HepG2 (cell line): ENCODE measurements around the gene HNRNPA1. TPM values are rescaled to one million over a fixed set of nuclear protein-coding genes. Genes with fewer than 3 reads are reported as not detected.
A peak's percentile ranks its signal among the peaks of the same experiment; 100 is the strongest.

Experiments
- ADNP ChIP-seq: sonication (generic); formaldehyde crosslinking; IDR thresholded peaks from 2 replicates; pipeline ENCODE4 v1.4.0; 2020; ENCODE audit warnings: missing genetic modification reagents
- CERS6 ChIP-seq: sonication (generic); formaldehyde crosslinking; IDR thresholded peaks from 2 replicates; pipeline ENCODE4 v1.5.0; 2020; ENCODE audit warnings: missing genetic modification reagents
- CREM ChIP-seq, 2 experiments: sonication (generic) in 1 of 2; formaldehyde crosslinking in 1 of 2; IDR thresholded peaks; 2 replicates each; pipeline versions ENCODE4 v1.4.0 to v1.6.1; 2016 to 2020; ENCODE audit warnings: antibody characterized with exemption in 1 of 2, mild to moderate bottlenecking in 1 of 2, missing genetic modification reagents in 1 of 2
- RARA ChIP-seq: IDR thresholded peaks from 2 replicates; pipeline ENCODE4 v1.6.1; 2016; ENCODE audit warnings: missing genetic modification reagents, missing compliant biosample characterization
- SAFB2 ChIP-seq: sonication (generic); formaldehyde crosslinking; IDR thresholded peaks from 2 replicates; pipeline ENCODE4 v1.5.1; 2020; ENCODE audit warnings: missing genetic modification reagents, low read depth, mild to moderate bottlenecking, borderline replicate concordance
- SOX5 ChIP-seq: IDR thresholded peaks from 2 replicates; pipeline ENCODE4 v1.6.1; 2016; ENCODE audit warnings: borderline replicate concordance
- SP5 ChIP-seq: IDR thresholded peaks from 2 replicates; pipeline ENCODE4 v1.6.1; 2016; ENCODE audit warnings: low read depth, borderline replicate concordance
- SSRP1 ChIP-seq: IDR thresholded peaks from 2 replicates; pipeline ENCODE4 v1.6.1; 2016; ENCODE audit warnings: control low read depth
- TFAP4 ChIP-seq: sonication (generic); IDR thresholded peaks from 2 replicates; pipeline ENCODE4 v1.6.1; 2016; ENCODE audit warnings: low read depth, borderline replicate concordance
- TOE1 ChIP-seq: sonication (generic); formaldehyde crosslinking; IDR thresholded peaks from 2 replicates; pipeline ENCODE4 v1.4.0; 2020; ENCODE audit warnings: mild to moderate bottlenecking, missing genetic modification reagents
- ZNF20 ChIP-seq: sonication (generic); formaldehyde crosslinking; IDR thresholded peaks from 2 replicates; pipeline ENCODE4 v1.4.0; 2020; ENCODE audit warnings: mild to moderate bottlenecking, moderate library complexity, missing genetic modification reagents
- ZNF207 ChIP-seq: fragments of 450-650 bp; IDR thresholded peaks from 2 replicates; pipeline ENCODE4 v1.6.1; 2016; ENCODE audit warnings: antibody characterized with exemption, borderline replicate concordance
- ZNF260 ChIP-seq: sonication (generic); formaldehyde crosslinking; IDR thresholded peaks from 2 replicates; pipeline ENCODE4 v1.4.0; 2020; ENCODE audit warnings: missing genetic modification reagents, low read depth, mild to moderate bottlenecking, borderline replicate concordance
- ZNF282 ChIP-seq: fragments of 450-650 bp; IDR thresholded peaks from 2 replicates; pipeline ENCODE4 v1.6.1; 2018; ENCODE audit not compliant: partially characterized antibody
- ZNF570 ChIP-seq: sonication (generic); formaldehyde crosslinking; IDR thresholded peaks from 2 replicates; pipeline ENCODE4 v1.4.0; 2020; ENCODE audit warnings: mild to moderate bottlenecking, missing genetic modification reagents, borderline replicate concordance
- polyA plus RNA-seq, 8 experiments: library from polyadenylated mRNA; depleted of rRNA in 3 of 8; stranded (reverse) in 7 of 8; unstranded in 1 of 8; fragments of >200 nt; fragmentation: Illumina TruSeq in 4 of 8; extraction: Trizol in 4 of 8; gene quantifications; 2 replicates each; pipeline versions ENCODE4 v1.2.1 to v1.2.3, GENCODE V29; 2011 to 2016; ENCODE audit warnings: low read depth in 4 of 8, missing spikeins in 1 of 8, mixed read lengths in 1 of 8; ENCODE audit not compliant: insufficient read depth in 1 of 8
- total RNA-seq, 5 experiments: library from RNA; depleted of rRNA; stranded (reverse); fragments of >200 nt; fragmentation: Illumina TruSeq; extraction: Trizol; gene quantifications; 2 replicates each; pipeline ENCODE4 v1.2.3, GENCODE V29; 2016; ENCODE audit warnings: low read depth in 1 of 5
- TF ChIP-seq, protein P1 (sequence below), 2 experiments: sonication (generic) in 1 of 2; formaldehyde crosslinking in 1 of 2; IDR thresholded peaks; 2 replicates each; pipeline versions ENCODE4 v1.6.1 to v1.9.0; 2014 to 2022; ENCODE audit warnings: antibody characterized with exemption in 1 of 2, borderline replicate concordance in 1 of 2, inconsistent platforms in 1 of 2, low read depth in 1 of 2, missing genetic modification reagents in 1 of 2
- TF ChIP-seq, protein P2 (sequence below): sonication (generic); formaldehyde crosslinking; IDR thresholded peaks from 2 replicates; pipeline ENCODE4 v1.4.0; 2020; ENCODE audit warnings: mild to moderate bottlenecking, missing genetic modification reagents

HNRNPA1 gene
- total and polyA plus RNA-seq, 2 of the 13 experiments (the other 11 are each of a cell fraction or from before 2014, with no cell fraction given) = 535 to 1,820 TPM

DNA sequence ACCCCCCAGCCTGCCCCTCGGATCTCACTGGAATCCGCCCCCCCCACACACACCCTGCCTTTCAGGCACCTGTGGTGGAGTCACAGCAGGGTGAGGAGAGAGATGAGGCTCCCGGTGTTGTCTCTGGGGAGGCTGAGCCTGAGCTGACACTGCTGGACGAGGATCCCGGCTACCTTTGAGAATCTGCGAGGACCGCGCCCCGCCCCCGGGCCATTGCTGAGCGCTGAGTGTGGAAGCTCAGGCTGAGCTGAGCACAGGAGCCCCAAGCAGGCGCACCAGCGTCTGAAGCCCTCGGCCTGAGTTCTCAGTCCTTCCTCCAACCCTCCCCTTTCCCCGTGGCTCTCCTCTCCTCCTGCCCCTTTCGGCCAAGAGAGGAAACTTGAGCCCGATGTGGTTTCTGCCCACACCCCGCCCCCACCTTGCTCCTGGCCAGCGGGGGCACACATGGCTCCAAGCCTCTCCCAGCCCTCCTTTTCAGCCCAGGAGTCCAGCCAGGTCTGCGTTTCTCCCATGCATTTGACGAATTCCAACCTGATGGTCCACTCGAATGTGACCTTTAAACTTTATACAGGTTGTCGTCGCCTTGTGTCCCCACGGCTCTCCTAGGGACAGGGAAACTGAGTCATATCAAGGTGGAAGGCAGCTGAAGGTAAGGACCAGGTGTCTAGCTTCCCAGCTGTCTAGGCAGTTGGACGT lies 20.4 kb downstream of the HNRNPA1 start, which contains the start of gene NFE2 (continued):
- TF ChIP-seq CERS6 = no peak
- TF ChIP-seq, protein P1, sequence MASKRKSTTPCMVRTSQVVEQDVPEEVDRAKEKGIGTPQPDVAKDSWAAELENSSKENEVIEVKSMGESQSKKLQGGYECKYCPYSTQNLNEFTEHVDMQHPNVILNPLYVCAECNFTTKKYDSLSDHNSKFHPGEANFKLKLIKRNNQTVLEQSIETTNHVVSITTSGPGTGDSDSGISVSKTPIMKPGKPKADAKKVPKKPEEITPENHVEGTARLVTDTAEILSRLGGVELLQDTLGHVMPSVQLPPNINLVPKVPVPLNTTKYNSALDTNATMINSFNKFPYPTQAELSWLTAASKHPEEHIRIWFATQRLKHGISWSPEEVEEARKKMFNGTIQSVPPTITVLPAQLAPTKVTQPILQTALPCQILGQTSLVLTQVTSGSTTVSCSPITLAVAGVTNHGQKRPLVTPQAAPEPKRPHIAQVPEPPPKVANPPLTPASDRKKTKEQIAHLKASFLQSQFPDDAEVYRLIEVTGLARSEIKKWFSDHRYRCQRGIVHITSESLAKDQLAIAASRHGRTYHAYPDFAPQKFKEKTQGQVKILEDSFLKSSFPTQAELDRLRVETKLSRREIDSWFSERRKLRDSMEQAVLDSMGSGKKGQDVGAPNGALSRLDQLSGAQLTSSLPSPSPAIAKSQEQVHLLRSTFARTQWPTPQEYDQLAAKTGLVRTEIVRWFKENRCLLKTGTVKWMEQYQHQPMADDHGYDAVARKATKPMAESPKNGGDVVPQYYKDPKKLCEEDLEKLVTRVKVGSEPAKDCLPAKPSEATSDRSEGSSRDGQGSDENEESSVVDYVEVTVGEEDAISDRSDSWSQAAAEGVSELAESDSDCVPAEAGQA (IDR thresholded peaks at IDR 0.05; ENCODE audit: low read depth) = no peak
- TF ChIP-seq, protein P1 (CRISPR knock-in tag; IDR thresholded peaks at IDR 0.05; ENCODE audit: borderline replicate concordance) = no peak
- TF ChIP-seq SAFB2 (CRISPR knock-in tag) = no peak
- TF ChIP-seq TFAP4 = no peak
- no peak for TF ChIP-seq ZNF260 (CRISPR knock-in tag)
- no peak for TF ChIP-seq TOE1
- TF ChIP-seq ZNF570 (CRISPR knock-in tag) = no peak
- TF ChIP-seq SSRP1 (CRISPR knock-in tag) = no peak; the same call in 1 of the 2 replicates
- TF ChIP-seq ADNP (CRISPR knock-in tag) = no peak
- no peak for TF ChIP-seq ZNF20 (CRISPR knock-in tag)
- TF ChIP-seq SOX5 = no peak
- no peak for TF ChIP-seq ZNF207
- peak; percentile 6 for TF ChIP-seq RARA (CRISPR knock-in tag)
- TF ChIP-seq CREM (IDR thresholded peaks at IDR 0.05) = no peak
- no peak for TF ChIP-seq CREM (CRISPR knock-in tag; IDR thresholded peaks at IDR 0.05)
- no peak for TF ChIP-seq ZNF282
- TF ChIP-seq, protein P2, sequence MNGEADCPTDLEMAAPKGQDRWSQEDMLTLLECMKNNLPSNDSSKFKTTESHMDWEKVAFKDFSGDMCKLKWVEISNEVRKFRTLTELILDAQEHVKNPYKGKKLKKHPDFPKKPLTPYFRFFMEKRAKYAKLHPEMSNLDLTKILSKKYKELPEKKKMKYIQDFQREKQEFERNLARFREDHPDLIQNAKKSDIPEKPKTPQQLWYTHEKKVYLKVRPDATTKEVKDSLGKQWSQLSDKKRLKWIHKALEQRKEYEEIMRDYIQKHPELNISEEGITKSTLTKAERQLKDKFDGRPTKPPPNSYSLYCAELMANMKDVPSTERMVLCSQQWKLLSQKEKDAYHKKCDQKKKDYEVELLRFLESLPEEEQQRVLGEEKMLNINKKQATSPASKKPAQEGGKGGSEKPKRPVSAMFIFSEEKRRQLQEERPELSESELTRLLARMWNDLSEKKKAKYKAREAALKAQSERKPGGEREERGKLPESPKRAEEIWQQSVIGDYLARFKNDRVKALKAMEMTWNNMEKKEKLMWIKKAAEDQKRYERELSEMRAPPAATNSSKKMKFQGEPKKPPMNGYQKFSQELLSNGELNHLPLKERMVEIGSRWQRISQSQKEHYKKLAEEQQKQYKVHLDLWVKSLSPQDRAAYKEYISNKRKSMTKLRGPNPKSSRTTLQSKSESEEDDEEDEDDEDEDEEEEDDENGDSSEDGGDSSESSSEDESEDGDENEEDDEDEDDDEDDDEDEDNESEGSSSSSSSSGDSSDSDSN (CRISPR knock-in tag) = peak; percentile 31; the same call in 1 of the 2 replicates
- no peak; the same call in none of the 2 replicates for TF ChIP-seq SP5 (CRISPR knock-in tag)
